Neural crest cell (in vitro differentiated cells): ENCODE results near the gene SSNA1. TPM values are rescaled to one million over a fixed set of nuclear protein-coding genes. Genes with fewer than 3 reads are reported as not detected.
A peak's percentile ranks its signal among the peaks of the same experiment; 100 is the strongest.

Source experiments
- DNase-seq: peaks from one replicate; pipeline ENCODE4 v3.0.0; 2021; ENCODE audit warnings: low read depth, mixed read lengths, low spot score
- H3K27ac Mint-ChIP-seq: one replicate; pipeline ENCODE4 v1.8.0; 2021; ENCODE audit warnings: mild to moderate bottlenecking, mixed read lengths; ENCODE audit not compliant: unreplicated experiment
- H3K27me3 Mint-ChIP-seq: 2 replicates; pipeline ENCODE4 v1.8.0; 2021; ENCODE audit warnings: low read depth, mild to moderate bottlenecking, mixed read lengths
- H3K36me3 Mint-ChIP-seq: 2 replicates; pipeline ENCODE4 v1.8.0; 2021; ENCODE audit warnings: low read depth, mild to moderate bottlenecking, mixed read lengths
- H3K4me1 Mint-ChIP-seq: 2 replicates; pipeline ENCODE4 v1.8.0; 2021; ENCODE audit warnings: mixed read lengths
- H3K4me3 Mint-ChIP-seq: one replicate; pipeline ENCODE4 v1.8.0; 2021; ENCODE audit warnings: mild to moderate bottlenecking, mixed read lengths
- H3K9me3 Mint-ChIP-seq: 2 replicates; pipeline ENCODE4 v1.8.0; 2021; ENCODE audit warnings: mixed read lengths
- total RNA-seq: library from RNA; stranded (reverse); gene quantifications from 2 replicates; pipeline ENCODE4 v1.2.1, GENCODE V29; 2021
- TF ChIP-seq, protein P1 (sequence below): fragments of 200-600 bp; sonication (generic); conservative IDR thresholded peaks from 2 replicates; pipeline ENCODE4 v1.5.0; 2021; ENCODE audit warnings: antibody characterized with exemption, mild to moderate bottlenecking

The SSNA1 gene
- total RNA-seq, 1 donor from 2014 or later, result 66.4 TPM

DNA sequence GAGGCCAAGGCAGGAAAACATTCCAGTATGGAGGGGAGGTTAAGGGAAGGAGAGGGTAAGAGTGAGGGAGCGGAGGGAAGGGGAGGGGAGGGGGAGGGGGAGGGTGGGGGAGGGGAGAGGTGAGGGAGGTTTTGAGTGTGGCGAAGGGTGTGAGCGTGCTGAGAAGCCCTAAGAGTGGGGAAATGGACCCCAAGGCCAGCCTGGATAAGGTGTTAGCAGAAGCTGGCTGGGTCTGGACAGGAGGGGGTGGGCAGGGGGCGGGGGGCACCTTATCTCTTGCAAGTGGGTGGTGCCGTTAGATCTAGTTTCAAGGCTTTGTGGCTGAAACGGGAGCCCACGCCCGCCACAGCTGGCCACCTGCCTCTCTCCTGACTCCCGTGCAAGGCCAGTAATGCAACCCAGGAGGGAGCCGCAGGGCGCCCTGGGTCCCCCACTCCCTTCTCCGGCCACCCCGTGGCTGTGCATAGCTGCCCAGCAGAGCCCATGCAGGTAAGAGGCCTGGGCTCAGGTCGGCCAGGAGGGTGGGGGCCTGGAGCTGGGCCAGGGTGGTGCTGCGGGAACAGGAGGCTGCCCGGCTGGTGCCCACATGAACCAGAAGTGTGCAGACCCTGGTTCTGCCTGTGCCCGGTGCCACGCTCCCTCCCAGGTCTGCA, 39.5 kb downstream of the SSNA1 start:
- TF ChIP-seq, protein P1, sequence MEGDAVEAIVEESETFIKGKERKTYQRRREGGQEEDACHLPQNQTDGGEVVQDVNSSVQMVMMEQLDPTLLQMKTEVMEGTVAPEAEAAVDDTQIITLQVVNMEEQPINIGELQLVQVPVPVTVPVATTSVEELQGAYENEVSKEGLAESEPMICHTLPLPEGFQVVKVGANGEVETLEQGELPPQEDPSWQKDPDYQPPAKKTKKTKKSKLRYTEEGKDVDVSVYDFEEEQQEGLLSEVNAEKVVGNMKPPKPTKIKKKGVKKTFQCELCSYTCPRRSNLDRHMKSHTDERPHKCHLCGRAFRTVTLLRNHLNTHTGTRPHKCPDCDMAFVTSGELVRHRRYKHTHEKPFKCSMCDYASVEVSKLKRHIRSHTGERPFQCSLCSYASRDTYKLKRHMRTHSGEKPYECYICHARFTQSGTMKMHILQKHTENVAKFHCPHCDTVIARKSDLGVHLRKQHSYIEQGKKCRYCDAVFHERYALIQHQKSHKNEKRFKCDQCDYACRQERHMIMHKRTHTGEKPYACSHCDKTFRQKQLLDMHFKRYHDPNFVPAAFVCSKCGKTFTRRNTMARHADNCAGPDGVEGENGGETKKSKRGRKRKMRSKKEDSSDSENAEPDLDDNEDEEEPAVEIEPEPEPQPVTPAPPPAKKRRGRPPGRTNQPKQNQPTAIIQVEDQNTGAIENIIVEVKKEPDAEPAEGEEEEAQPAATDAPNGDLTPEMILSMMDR, result no peak
- Mint-ChIP-seq H3K27me3 (peaks cover 4% of the 10 kb centered on the region), H3K9me3 (no peaks in the 10 kb centered on the region), H3K36me3 (no peaks in the 10 kb centered on the region), H3K4me1 (peaks cover 4% of the 10 kb centered on the region), H3K4me3 (peak overlapping the region; percentile 82), H3K27ac (no peak overlapping the region)
- DNase-seq, result no peak

DNA sequence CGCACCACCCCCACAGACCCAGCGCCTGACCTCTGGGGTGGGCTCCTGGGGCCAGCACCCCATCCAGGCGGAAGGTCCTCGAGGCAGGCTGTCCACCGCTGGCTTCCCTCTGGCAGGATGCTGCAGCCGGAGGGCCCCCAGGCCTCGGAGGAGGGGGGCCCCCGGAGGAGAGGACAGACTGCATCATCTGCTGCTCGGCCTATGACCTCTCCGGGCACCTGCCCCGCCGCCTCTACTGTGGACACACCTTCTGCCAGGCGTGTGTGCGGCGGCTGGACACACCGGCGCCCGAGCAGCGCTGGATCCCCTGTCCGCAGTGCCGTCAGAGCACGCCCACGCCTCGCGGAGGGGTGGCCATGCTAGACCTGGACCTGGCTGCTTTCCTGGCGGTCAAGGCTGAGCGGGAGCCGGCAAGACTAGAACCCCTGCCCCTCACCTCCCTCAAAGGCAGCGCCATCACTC, 40.1 kb downstream of the SSNA1 start:
- Mint-ChIP-seq H3K27ac (no peak overlapping the region), H3K9me3 (no peaks in the 10 kb centered on the region), H3K36me3 (no peaks in the 10 kb centered on the region), H3K4me1 (peaks cover 4% of the 10 kb centered on the region), H3K4me3 (no peak overlapping the region), H3K27me3 (peaks cover 3% of the 10 kb centered on the region)
- TF ChIP-seq, protein P1, result no peak
- DNase-seq, result no peak

DNA sequence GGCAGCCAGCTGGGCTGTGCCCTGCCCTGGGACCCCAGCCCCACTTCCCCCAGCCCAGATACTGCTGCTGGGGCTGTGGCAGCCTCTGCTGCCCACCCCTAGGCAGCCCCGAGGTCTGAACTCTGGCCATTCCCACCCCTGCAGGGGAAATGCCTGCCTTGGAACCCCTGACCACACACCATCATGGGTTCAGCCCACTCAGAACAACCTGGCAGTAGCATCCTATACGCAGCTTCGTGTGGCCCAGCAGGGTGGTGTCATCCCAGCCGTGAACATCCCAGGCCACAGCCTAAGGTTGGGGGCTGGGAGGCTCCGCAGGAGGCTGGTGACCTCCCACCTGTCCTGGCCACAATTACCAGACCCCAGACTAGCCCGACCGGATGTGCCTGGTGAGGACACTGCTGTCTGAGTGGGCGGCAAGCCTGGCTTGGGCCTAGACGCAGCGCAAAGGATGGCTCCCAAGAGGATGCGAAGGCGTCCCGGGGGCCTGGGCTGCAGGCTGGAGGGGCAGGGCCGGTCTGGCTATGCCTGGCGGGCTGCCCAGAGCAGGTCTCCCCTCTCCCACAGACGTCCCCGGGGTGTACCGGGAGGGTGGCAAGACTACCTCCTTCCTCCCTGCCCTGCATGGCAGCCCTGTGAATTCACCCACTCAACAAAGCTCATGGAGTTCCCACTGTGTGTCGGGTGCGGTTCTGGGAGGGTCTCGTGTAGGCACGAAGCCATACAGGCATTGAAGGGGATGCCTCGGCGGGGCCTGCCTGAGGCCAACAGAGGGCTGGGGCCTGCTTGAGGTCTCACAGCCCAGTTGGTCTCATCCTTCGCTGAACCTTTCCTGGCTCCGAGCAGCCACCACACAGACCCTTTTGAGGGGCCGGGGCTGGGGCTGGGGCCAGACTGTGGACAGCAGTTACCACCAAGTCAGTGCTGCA, 40.8 kb downstream of the SSNA1 start:
- Mint-ChIP-seq H3K4me3 (no peak overlapping the region), H3K27me3 (peaks cover 3% of the 10 kb centered on the region), H3K27ac (no peak overlapping the region), H3K36me3 (no peaks in the 10 kb centered on the region), H3K9me3 (no peaks in the 10 kb centered on the region), H3K4me1 (peaks cover 4% of the 10 kb centered on the region)
- TF ChIP-seq, protein P1, result no peak
- DNase-seq, result no peak

DNA sequence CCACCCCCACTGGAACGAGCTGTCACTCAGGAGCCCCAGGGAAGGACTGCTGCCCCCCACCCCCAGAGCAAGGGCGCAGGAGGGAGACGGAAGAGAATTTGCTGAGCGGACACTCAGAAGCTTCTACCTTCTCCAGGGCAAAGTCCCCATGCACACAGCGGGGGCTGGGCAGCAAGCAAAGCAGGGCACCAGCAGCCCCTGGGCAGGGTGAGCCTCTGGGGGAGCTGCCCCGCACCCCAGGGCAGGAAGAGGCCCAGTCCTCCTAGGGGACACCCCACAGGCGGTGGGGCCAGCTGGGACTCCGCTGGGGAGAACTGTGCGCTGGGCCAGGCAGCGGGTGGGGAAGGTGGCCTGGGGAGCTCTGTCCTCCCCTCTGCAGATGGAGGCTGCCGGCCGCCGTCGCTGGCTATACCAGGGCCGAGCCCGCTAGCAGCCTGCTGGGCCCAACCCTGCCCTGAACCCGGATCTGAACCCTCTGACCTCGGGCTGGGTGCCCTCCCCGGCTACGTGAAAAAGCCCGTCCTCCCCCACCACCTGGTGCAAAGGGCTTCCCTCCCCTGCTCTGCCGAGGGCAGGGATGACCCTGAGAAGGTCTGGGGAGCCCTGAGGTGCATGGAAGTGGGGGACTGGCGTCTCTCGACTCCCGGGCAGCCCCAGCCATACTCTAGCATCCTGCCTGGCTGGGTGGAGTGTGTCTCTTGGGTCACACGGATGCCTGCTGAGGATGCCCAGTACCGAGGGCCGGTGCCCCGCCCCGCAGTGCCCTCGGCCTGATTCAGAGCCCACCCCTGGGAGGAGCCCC, 41.6 kb downstream of the SSNA1 start:
- H3K36me3 Mint-ChIP-seq, result no peaks in the 10 kb centered on the region
- TF ChIP-seq, protein P1, result no peak
- no peak overlapping the region for H3K27ac Mint-ChIP-seq
- no peak for DNase-seq
- no peak overlapping the region for H3K4me3 Mint-ChIP-seq
- H3K4me1 Mint-ChIP-seq, result peaks cover 4% of the 10 kb centered on the region
- H3K9me3 Mint-ChIP-seq, result no peaks in the 10 kb centered on the region
- peaks cover 3% of the 10 kb centered on the region for H3K27me3 Mint-ChIP-seq

DNA sequence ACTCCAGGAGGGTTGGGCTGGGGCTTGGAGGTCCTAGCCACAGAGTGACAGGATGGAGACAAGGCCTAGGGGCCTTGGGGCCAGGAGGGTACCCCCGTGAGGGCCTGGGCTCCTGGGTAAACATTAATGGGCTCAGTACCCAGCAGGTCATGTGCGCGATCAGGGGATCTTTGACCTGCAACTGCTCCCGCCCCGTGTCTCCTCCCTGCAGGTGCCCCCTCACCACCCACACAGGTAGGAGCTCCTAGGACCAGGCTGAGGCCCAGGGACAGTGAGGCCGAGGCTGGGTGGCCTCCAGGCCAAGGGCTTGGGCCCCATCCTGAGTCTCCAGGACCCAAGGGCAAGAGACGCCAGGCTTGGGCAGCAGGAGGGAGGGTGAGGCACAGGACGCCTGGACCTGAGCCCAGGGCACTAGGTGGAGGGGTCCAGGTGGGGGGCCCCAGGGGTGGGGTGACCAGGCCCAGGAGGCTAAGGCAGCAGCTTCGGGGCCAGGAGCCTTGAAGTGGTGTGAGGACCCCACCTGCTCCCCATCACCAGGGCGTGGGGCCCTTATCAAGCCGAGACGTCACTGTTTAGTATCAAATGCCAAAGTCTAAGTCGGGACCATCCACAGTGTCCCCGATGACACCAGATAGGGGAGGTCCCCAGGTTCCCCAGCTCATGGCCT, 42.4 kb downstream of the SSNA1 start, which contains the start of gene SLC34A3:
TSS of gene SLC34A3 (plus strand) at position 197 of the 667 bp plus-strand sequence. CDS start 802 bp downstream, outside the sequence.
- DNase-seq, result no peak
- Mint-ChIP-seq H3K9me3 (no peaks in the 10 kb centered on the region), H3K36me3 (no peaks in the 10 kb centered on the region), H3K4me3 (no peak within 1 kb of the TSS), H3K27me3 (peaks cover 3% of the 10 kb centered on the region), H3K27ac (no peak within 1 kb of the TSS), H3K4me1 (peaks cover 4% of the 10 kb centered on the region)
- TF ChIP-seq, protein P1, result no peak
